SK-N-DZ (cell line): ENCODE data around the gene VPS37D.

Experiments
- DNase-seq: peaks from one replicate; pipeline ENCODE4 v3.0.0-alpha.2; 2015; ENCODE audit warnings: low spot score

VPS37D gene

GRCh38 chr7:73680501-73680900, 12.9 kb downstream of the VPS37D start:
- DNase-seq, result no peak

- no peak for DNase-seq
Observed at GRCh38 chr7:73681031-73681430, 13.4 kb downstream of the VPS37D start.

GRCh38 chr7:73682745-73683055, 15.1 kb downstream of the VPS37D start:
- no peak for DNase-seq

GRCh38 chr7:73683056-73683787, 15.6 kb downstream of the VPS37D start, which contains the start of the genes BUD23 and DNAJC30:
BUD23 (plus strand) TSS chr7:73683597; CDS start chr7:73683626, 29 bp downstream.
DNAJC30 (minus strand) TSS chr7:73683453; CDS start chr7:73683423, 30 bp downstream.
- DNase-seq, result peak; percentile 89

GRCh38 chr7:73683788-73684693, 16.4 kb downstream of the VPS37D start:
- DNase-seq, result no peak

- no peak for DNase-seq
Observed at GRCh38 chr7:73685311-73685710, 17.7 kb downstream of the VPS37D start.

- DNase-seq, result no peak
Observed at GRCh38 chr7:73688288-73688687, 20.7 kb downstream of the VPS37D start.

GRCh38 chr7:73690646-73691045, 23.0 kb downstream of the VPS37D start:
- no peak for DNase-seq

GRCh38 chr7:73696372-73696771, 28.7 kb downstream of the VPS37D start:
- DNase-seq, result no peak

- DNase-seq, result no peak
Observed at GRCh38 chr7:73698410-73698809, 30.8 kb downstream of the VPS37D start.

- no peak for DNase-seq
Observed at GRCh38 chr7:73699370-73700068, 31.9 kb downstream of the VPS37D start.

GRCh38 chr7:73700069-73700423, 32.4 kb downstream of the VPS37D start:
- DNase-seq, result no peak

GRCh38 chr7:73700581-73701134, 33.0 kb downstream of the VPS37D start:
- DNase-seq, result no peak

- DNase-seq, result peak; percentile 68
Observed at GRCh38 chr7:73701357-73701995, 33.8 kb downstream of the VPS37D start.

- no peak for DNase-seq
Observed at GRCh38 chr7:73702226-73702625, 34.6 kb downstream of the VPS37D start.

- no peak for DNase-seq
Observed at GRCh38 chr7:73702665-73703064, 35.0 kb downstream of the VPS37D start.

- no peak for DNase-seq
Observed at GRCh38 chr7:73703225-73703624, 35.6 kb downstream of the VPS37D start.

- peak; percentile 83 for DNase-seq
Observed at GRCh38 chr7:73703757-73704639, 36.4 kb downstream of the VPS37D start.

- no peak for DNase-seq
Observed at GRCh38 chr7:73704640-73705550, 37.3 kb downstream of the VPS37D start.
